Measurements from ENCODE around the gene TRIAP1.
"Not testable (repeated sequence)": the region's sequence is repeated elsewhere in the genome, so short reads cannot be mapped to it uniquely, and the experiment has no call there.

TRIAP1 gene

DNA sequence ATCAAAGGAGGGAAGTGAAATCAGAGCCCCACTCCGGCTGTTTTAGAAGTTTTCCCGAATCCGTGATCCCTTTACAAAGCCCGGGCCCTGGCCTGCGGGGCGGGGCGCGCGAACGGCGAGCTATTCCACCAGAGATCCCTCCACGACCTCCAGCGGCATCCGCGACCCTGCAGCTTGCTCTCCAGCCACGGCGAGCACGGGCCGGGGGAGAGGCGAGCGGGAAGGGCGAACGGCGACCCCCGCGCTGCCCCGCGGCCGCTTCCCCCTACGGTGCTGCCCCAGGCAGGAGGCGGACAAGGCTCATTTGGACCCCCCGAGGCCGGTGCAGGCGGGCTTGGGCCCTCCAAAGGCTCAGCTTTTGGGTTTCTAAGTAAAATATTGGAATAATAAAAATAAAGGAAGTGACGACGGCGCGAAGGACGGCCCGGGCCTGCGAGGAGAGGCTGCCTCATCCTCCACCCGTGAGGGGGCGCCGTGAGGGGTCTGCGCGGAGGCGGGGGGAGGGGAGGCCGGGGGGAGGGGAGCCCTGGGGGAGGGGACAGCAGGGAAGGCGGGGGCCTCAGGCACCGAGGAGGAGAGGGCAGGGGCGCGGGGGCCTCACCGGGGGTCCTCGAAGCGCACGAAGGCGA, 22.8 kb upstream of the TRIAP1 start:
- DNase-seq (ENCODE audit: low spot score): no peak

DNA sequence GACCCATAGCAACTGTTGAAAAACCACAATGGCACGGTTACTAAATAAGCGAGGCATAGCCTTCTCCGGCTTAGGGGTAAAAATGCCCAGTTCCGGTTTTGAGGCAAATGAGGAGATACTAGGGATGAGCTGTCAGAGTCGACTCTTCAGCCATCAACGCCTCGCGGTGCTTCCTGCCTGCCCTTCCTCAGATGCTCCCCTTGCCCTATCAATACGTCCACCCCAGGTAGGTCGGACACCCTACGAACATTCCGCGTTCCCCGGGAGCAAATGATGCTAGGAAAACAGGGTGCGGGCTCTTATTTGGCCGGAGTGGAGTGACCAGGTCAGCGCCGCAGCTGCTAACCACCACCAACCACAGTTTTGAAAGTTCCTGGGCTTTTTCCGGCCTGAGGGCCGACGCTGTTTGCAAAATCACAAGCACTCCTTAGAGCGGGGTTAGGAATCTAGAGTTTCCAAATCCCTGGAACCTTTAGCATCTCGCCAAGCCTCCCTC, 22.2 kb upstream of the TRIAP1 start:
- DNase-seq (ENCODE audit: low spot score): no peak

DNA sequence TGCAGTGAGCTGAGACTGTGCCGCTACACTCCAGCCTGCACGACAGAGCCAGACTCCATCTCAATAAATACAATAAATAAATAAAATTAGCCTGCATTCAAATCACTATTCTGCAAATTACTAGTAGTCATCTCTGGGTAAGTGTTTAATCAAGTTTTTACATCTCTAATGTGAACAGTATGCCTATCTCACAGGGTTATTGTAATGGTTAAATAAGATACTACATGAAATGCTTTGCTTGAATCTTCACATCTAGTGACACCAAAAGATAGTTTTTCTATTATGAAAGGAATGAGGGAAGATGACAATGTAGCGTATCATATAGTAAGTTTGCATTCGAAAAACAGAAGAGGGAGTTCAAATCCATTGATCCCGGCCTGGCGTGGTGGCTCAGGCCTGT, 21.3 kb upstream of the TRIAP1 start:
- DNase-seq (ENCODE audit: low spot score): no peak

DNA sequence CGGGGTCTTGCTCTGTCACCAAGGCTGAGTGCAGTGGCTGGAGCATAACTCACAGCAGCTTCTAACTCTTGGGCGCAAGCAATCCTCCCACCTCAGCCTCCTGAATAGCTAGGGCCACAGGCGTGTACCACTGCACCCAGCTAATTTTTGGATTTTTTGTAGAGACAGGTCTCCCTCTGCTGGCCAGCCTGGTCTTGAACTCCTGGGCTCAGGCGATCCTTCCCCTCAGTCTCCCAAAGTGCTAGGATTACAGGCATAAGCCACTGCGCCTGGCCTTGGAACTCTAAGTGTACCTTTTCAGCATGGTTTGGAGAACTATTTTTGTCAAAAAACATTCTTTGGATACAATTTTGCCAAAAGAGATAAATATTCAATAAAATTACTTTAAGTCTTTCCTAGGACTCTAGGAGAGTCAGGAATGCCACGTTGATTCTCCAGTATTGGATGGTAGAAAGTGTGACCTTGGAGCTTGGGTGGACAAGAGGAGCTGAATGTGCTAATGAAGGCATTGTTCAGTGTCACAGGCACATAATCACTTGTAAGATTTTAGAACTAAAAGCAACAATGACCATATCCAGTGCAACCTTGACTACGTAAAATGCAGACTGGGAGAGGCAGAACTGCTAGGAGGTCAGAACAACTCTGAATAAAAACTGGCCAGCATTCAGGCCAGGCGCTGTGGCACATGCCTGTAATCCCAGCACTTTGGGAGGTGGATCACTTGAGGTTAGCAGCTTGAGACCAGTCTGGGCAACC, 20.6 kb upstream of the TRIAP1 start:
- peak; percentile 67 for DNase-seq (ENCODE audit: low spot score)

DNA sequence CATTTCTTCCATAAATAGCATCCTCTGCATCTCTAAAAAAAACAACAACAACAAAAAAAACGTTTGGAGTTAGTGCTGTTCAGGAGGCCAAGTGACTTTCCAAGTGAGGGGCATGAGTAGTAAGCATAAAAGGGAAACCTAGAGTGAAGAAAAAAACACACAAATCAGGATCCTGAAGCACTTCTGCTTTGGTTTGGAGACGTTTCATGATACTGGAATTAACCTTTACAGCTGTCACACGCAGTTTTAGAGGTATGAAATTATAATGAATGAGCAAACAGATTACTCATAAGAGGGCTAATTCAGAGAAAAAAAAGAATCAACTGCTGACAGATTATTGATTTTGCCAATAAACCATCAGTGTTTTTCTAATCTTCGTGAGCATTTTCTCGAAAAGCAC, 19.6 kb upstream of the TRIAP1 start:
- no peak for DNase-seq (ENCODE audit: low spot score)

DNA sequence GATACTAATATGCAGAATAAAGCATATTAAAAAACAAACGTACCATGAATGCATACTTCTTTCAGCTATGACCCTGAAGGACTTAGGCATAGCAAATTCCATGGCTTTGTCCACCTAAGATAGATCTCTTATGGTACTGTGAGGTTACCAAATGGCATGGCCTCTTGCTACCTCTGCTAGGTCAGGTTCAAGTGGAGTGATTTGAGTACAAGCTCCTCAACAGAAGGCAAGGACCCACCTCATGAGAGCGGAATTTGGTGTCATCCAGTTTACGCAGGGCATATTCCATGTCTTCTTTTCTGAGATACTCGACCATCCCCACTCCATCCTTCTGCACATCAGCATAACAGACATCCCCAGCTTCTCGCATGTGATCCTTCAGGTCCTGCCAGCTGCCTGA, 17.5 kb upstream of the TRIAP1 start:
- no peak for DNase-seq (ENCODE audit: low spot score)

DNA sequence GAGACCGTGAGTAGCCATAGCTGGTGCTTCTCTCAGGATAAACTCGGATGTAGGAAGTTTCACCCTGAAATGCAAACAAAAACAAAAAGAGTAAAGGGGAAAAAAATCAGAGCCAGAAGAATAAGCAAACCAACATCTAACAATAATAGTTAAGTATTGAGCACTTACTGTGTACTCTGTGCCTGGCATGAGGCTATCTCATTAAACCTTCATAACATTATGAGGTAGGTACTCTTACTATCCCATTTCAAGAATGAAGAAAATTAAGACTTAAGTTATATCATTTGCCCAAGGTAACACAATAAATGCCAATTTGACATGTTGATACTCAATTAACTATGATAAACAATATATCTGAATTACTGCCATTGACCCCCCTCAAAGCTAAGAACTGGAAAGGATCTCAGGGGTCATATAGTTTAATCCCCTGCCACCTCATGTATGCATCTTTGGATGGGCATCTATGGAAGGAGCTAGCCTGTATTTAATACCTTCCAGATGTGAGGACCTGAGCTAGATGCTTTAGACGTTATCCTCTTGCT, 16.0 kb upstream of the TRIAP1 start:
- DNase-seq (ENCODE audit: low spot score): no peak

DNA sequence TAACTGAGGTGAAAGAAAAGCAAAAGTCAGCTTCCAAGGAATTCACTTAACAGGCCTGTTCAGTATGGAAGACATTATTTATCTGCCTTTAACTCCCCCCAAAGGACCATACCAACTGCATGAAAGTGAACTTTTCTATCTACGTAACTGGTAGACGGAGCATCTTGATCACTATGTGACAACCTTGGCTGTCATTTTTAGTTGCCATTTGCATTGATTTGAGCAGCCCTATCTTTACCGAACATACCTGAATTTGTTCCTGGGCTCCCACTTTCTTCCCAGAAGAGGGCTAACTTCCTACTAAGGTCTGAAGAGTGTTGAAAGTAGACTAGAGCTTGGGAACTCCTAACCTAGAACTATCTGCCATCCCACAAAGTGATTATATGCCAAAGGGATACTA, 14.0 kb upstream of the TRIAP1 start:
- DNase-seq (ENCODE audit: low spot score): no peak

DNA sequence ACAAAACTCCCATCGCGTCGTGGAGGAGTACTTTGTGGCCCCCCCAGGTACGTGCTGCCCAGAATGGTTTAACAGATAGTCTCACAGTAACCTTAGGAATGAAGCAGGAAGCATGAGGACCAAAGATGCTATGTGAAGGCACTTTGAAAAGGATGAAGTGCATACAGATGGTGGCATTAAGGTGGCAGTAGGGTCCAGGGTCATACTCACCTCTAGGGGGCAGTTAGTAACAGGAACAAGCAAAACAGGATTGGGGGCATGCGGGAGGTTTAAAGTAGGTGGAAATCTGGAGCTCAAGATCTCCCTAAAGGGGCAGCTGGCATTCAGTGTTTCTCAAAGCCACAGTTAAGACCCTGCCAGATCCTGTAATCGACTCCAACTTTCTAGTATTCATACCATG, 10.9 kb upstream of the TRIAP1 start:
- DNase-seq (ENCODE audit: low spot score): no peak

DNA sequence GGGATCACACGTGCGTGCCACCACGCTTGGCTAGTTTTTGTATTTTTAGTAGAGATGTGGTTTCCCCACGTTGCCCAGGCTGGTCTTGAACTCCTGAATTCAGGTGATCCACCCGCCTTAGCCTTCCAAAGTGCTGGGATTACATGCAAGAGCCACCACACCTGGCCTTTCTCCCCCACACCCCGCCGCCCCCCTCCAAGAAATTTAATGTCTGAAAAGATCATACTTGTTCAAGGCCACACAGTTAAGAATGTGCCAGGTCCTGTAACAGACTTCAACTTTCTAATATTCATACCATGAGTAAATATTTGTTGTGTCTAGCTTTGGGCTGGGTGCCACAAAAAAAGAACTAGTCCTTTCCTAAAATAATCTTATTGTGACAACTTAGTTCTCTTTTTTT, 9.1 kb upstream of the TRIAP1 start:
- no peak for DNase-seq (ENCODE audit: low spot score)

DNA sequence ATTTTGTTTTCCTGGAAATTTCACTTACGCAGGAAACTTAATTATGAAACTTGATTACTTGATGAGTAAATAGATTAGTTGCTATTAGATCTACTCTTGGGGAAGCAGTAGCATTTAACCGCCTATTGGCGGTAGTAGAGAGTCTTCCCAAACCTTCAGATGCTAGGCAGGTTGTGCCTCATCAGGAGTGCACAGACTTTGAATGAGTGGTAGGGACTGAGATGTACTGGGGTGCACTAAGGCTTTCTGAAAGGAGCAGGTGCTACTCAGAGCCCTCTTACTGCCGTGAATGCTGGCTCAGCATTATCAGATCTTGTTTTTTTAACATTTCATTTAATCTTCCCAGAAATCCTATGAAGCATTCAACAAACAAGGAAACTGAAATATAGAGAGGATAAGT, 7.8 kb upstream of the TRIAP1 start:
- DNase-seq (ENCODE audit: low spot score): peak; percentile 61

DNA sequence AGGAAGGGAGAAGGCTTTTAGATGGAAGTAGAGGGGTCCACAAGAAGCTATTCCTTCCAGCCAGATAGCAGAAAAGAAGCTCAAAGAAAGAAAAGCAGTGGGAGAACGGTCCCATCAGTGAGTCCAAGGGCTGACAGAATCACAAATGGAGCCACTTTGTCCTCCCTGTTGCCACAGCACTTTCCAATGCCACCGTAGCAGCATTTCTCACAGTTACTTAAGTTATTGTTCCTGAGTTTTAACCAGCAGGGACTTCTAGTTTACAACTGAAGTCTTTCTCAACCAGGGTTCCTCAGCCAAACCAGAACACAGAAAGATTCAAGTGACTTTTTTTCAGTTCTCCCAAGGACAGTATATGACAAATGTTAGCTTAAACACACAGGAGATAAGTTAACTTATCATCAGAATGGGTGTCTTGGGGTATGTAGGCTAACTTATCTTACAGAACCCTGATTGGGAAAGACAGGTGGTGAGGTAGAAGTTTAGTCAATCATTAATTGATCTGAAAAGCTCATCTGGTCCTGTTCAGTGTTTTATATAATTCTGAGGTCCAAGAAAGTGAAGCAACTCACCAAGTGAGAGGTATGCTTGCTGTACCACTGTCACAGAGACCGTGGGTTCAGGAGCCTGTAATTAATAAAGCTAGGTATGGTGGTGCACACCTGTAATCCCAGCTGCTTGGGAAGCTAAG, 7.0 kb upstream of the TRIAP1 start:
- no peak for DNase-seq (ENCODE audit: low spot score)

DNA sequence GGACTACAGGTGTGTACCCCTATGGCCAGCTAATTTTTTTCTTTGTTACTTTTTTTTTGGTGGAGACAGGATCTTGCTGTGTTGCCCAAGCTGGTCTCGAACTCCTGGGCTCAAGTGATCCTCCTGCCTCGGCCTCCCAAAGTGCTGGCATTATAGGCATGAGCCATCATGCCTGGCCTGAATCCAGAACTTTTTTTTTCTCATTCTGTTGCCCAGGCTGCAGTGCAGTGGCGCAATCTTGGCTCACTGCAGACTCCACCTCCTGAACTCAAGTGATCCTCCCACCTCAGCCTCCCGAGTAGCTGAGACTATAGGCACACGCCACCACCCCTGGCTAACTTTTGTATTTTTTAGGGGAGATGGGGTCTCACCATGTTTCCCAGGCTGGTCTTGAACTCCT, 6.3 kb upstream of the TRIAP1 start:
- DNase-seq (ENCODE audit: low spot score): peak; percentile 35

DNA sequence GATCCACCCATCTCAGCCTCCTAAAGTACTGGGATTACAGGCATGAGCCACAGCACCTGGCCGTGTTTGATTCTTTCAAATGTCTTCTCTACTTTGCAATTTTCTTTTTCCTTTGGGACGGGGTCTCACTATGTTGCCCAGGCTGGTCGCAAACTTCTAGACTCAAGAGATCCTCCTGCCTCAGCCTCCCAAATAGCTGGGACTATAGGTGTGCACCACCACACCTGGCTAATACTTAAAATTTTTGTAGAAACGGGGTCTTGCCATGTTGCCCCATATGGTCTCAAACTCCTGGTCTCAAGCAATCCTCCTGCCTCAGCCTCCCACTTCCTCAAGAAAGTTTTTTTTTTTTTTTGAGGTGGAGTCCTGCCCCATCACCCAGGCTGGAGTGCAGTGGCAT, 1.8 kb upstream of the TRIAP1 start:
- no peak for DNase-seq (ENCODE audit: low spot score)

DNA sequence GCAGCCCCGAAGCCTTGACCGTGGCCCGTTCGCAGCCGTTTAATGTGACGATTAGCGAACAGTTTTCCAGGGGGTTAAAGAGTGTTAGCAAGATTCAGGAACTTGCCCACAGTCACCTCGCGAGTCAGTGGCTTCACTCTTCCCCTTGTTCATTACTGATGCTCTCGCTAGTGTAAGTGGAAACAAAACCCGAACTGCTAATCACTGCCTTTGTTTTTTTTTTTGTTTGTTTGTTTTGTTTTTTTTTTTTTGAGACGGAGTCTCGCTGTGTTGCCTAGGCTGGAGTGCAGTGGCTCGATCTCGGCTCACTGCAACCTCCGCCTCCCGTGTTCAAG, 627 bp upstream of the TRIAP1 start:
- DNase-seq (ENCODE audit: low spot score): not testable (repeated sequence)

DNA sequence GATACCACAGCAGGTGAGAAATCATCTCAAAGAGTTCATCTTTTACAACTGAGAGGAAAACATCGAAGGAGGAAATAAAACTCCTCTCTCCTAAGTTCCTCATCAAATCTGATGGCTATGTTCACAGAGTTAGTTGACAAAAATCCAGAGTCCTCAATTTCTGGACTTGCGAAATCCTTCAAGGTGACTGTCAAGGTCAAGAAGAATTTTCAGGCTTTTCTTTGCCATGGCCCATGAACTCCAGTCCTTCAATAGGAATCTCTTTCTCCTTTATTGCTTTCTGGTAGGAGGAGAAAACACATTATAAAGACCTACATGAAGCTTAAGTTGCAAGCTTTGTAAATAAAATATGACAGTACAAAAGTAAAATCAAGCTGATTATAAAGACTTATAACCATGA, 1.5 kb downstream of the TRIAP1 start:
- DNase-seq (ENCODE audit: low spot score): no peak

DNA sequence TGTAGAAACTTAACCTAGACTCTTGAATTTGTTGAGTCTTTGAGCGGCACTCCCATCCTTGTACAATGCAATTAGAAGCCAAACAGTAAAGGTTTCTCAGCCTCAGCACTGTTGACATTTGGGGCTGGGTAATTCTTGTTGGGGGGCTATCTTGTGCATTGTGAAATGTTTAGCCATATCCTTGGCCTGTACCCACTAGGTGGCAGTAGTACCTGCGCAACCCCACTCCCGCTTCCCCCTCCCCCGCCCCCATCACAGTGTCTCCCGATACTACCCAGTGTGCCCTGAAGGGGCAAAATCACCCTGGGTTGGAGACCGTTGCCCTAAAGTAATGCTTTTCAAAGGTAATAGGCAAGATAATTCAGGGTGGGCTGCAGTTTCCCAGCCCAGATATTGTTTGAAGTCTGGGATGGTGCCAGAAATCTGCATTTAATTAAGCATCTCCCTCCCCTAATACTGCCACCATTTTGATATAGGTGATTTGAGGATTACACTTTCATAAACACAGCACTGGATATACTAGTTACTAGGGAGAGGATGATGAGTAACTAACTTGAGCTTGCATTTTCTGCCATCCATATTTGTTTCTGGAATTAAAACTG, 6.4 kb downstream of the TRIAP1 start:
- peak; percentile 76 for DNase-seq (ENCODE audit: low spot score)

DNA sequence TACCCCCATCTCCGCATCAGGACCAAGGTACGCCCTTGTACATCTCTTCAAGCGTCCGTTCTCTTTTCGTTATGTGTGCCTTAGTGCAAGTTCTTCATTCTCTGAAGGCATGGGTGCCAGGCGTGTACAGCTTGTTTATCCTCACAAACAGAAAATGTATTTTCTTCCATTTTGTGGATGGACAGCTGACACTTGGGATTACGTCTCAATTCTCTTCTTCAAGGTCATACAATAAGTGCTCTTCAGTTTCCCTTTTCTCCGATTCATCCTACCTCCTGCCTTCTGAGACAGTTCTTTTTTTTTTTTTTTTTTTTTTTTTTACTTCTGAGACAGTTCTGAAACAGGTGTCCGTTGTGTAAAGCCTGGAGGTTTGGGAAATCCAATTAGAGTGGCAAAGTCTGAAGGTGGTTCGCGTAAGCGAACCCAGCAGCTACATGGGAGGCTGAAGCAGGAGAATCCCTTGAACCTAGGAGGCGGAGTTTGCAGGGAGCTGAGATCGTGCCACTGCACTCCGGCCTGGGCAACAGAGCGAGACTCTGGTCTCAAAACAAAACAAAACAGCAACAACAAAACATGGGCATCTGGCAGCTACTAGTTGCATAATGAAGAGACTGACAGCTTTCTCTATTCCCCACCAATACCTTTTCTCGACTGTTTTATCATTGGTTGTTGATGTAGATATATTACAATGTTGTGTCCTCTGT, 7.5 kb downstream of the TRIAP1 start:
- peak; percentile 16 for DNase-seq (ENCODE audit: low spot score)

DNA sequence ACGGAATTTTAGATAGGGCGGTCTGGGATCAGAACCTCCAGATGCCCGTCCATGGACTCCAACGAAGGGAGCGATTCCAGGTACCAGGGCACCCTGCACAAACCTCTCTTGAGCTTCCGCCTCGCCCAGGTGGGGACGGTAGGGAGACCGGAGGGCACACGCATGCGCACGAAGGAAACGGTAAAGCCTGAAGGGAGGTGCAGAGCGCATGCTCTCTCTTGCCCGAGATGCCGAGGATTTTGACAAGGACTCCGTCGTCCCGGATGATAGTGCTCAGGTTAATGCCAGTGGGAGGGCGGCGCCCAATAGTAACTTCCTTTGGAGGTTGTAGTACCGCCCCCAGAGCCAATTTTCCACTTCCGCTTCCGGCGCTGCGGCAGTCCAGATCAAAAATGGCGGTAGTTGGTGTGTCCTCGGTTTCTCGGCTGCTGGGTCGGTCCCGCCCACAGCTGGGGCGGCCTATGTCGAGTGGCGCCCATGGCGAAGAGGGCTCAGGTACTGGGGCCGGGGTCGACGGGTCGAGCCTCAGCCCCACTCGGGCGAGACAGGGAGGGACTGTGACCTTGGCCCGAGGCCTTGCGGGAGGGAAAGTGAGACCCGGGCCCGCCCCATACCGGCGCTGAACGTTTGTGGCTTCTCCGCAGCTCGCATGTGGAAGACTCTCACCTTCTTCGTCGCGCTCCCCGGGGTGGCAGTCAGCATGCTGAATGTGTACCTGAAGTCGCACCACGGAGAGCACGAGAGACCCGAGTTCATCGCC, 8.3 kb downstream of the TRIAP1 start, which contains the start of gene COX6A1:
TSS of gene COX6A1 (plus strand) at position 379 of the 760 bp plus-strand sequence. CDS start at position 393, 14 bp downstream.
- DNase-seq (ENCODE audit: low spot score): peak; percentile 99

DNA sequence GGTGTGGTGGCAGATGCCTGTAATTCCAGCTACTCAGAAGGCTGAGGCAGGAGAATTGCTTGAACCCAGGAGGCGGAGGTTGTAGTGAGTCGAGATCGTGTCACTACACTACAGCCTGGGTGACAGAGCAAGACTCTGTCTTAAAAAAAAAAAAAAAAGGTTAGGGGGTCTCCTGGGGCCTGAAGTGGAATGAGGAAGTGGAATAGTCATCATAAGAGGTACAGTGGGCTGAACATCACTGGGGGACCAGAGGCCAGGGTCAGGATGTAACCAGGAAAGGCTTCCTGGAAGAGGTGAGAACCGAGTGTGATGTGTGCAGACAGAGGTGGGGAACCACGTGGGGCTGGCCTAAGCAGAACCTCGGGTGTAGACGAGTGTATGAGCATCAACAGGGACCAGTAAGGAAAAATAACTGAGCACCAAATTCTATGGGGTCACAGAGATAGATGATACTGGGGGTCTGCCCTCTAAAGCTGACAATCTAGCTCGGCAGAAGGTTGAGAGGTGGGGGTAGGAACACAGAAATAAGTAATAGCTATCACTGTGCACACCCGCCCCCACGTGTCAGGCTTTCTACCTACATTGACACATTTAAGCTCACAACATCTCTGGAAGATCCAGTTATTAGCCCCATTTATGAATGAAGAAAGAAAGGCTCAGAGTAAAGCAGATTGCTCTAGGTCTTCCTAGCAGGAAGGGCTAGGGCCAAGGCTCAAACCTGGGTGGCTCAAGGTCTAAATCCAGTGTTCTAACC, 13.2 kb downstream of the TRIAP1 start:
- no peak for DNase-seq (ENCODE audit: low spot score)
